ENCODE measurements around the gene NUDT17.

Gene NUDT17

DNA sequence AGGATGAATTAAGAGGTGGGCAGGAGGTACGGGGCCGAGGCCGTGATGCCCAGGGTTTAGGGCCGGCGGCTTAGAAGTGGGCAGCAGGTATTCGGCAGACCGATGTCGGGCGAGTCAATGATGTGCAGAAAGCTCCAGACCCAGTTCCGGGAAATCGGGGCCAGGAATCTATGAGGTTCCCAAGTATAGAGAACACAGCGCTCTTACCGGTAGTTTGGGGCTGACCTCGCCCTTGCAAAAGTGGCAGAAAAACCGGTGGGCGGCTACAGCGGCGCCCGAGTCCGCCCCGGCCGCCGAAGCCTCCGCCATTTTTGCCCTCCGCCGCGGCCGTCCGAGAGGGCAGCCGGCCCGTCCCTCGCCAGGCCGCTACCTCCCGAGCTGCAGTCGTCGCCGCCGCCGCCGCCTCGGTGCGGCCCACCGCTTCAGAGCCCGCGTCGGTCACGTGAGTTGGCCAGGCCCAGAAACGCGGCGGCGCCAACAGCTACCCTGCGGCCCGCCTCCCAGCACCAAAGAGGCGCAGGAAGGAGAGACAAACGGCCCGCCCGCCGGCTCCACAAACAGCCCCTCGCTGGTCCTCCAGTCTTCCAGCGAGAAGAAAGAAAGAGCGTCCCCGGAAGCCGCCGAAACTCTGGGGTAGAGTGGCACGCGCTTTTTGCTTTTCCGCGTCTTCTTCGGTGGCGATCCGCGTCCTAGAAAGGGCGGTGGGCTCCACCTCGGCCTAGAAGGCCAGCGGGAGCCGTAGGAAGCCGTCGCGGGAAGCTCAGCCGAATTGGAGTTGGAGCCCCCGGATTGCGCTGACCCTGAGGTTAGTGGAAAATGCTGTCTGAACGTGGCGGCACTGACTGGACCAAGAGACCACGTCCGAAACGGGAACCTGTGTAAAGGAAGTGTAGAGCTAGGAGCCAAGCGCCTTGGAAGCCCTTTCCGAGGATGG is 21.6 kb upstream of the NUDT17 start, which contains the start of the genes POLR3C and RNF115:
POLR3C (plus strand) TSS at position 636 of the 934 bp plus-strand sequence. CDS start 1,577 bp downstream, outside the sequence.
RNF115 (minus strand) TSS at position 531 of the 934 bp plus-strand sequence; CDS start at position 309, 222 bp downstream.
- H3K27ac ChIP-seq (ENCODE audit: low read depth, low read length) = peak within 1 kb of the TSS; percentile 55
- peak within 1 kb of the TSS; percentile 97 for H3K4me2 ChIP-seq (ENCODE audit: low read depth, low read length, poor library complexity, severe bottlenecking)
- no peaks in the 10 kb centered on the region for H4K20me1 ChIP-seq (ENCODE audit: low read depth, low read length)
- no peaks in the 10 kb centered on the region for H3K27me3 ChIP-seq (ENCODE audit: low read length)
- no peak for TF ChIP-seq EZH2phosphoT487 (conservative IDR thresholded peaks at IDR 0.05; ENCODE audit: low read length)
- TF ChIP-seq, protein P1, sequence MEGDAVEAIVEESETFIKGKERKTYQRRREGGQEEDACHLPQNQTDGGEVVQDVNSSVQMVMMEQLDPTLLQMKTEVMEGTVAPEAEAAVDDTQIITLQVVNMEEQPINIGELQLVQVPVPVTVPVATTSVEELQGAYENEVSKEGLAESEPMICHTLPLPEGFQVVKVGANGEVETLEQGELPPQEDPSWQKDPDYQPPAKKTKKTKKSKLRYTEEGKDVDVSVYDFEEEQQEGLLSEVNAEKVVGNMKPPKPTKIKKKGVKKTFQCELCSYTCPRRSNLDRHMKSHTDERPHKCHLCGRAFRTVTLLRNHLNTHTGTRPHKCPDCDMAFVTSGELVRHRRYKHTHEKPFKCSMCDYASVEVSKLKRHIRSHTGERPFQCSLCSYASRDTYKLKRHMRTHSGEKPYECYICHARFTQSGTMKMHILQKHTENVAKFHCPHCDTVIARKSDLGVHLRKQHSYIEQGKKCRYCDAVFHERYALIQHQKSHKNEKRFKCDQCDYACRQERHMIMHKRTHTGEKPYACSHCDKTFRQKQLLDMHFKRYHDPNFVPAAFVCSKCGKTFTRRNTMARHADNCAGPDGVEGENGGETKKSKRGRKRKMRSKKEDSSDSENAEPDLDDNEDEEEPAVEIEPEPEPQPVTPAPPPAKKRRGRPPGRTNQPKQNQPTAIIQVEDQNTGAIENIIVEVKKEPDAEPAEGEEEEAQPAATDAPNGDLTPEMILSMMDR (IDR thresholded peaks at IDR 0.05; ENCODE audit: insufficient read depth, low read length, poor library complexity, severe bottlenecking) = no peak
- H3K9me3 ChIP-seq (ENCODE audit: insufficient read depth, low read length) = no peaks in the 10 kb centered on the region
- H3K79me2 ChIP-seq (ENCODE audit: insufficient read depth, low read length) = peaks cover 28% of the 10 kb centered on the region
- no peaks in the 10 kb centered on the region for H3K9me2 ChIP-seq (replicated peaks; ENCODE audit: insufficient read depth, low read length)
- peak within 1 kb of the TSS; percentile 84 for H3K9ac ChIP-seq (ENCODE audit: low read length)
- H3F3A ChIP-seq (ENCODE audit: insufficient read depth) = no peaks in the 10 kb centered on the region
- peak within 1 kb of the TSS; percentile 91 for H2AFZ ChIP-seq (ENCODE audit: low read depth, low read length, severe bottlenecking)
- H3K4me3 ChIP-seq (ENCODE audit: insufficient read depth, low read length, poor library complexity, severe bottlenecking) = peak within 1 kb of the TSS; percentile 81
- H3K36me3 ChIP-seq (ENCODE audit: low read length) = peaks cover 26% of the 10 kb centered on the region

DNA sequence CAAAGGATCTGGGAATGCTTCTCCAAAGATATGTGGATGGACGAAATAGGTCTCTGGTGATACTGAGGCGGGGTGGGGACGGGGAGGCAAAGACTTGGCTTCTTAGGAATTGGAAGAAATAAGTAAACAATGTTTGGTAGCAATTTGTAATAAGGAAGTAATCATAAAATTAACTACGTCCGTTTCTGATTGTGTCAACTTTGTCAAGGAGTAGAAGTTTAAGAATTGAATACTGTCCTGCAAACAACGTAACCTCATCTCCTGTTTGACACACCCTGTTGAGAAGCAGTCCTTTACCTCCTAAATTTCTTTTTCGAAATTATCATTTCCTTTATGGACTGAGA is 21.0 kb upstream of the NUDT17 start:
- Histone ChIP-seq H3K27ac (ENCODE audit: low read depth, low read length) (peak overlapping the region; percentile 55), H3F3A (ENCODE audit: insufficient read depth) (no peaks in the 10 kb centered on the region), H3K4me2 (ENCODE audit: low read depth, low read length, poor library complexity, severe bottlenecking) (peak overlapping the region; percentile 97), H3K9ac (ENCODE audit: low read length) (peak overlapping the region; percentile 84), H3K9me3 (ENCODE audit: insufficient read depth, low read length) (no peaks in the 10 kb centered on the region), H3K9me2 (replicated peaks; ENCODE audit: insufficient read depth, low read length) (no peaks in the 10 kb centered on the region), H3K27me3 (ENCODE audit: low read length) (no peaks in the 10 kb centered on the region), H3K79me2 (ENCODE audit: insufficient read depth, low read length) (peaks cover 25% of the 10 kb centered on the region), H2AFZ (ENCODE audit: low read depth, low read length, severe bottlenecking) (peak overlapping the region; percentile 91), H3K4me3 (ENCODE audit: insufficient read depth, low read length, poor library complexity, severe bottlenecking) (peak overlapping the region; percentile 81), H3K36me3 (ENCODE audit: low read length) (peaks cover 33% of the 10 kb centered on the region), H4K20me1 (ENCODE audit: low read depth, low read length) (no peaks in the 10 kb centered on the region)
- no peak for TF ChIP-seq EZH2phosphoT487 (conservative IDR thresholded peaks at IDR 0.05; ENCODE audit: low read length)
- TF ChIP-seq, protein P1 (IDR thresholded peaks at IDR 0.05; ENCODE audit: insufficient read depth, low read length, poor library complexity, severe bottlenecking) = no peak

DNA sequence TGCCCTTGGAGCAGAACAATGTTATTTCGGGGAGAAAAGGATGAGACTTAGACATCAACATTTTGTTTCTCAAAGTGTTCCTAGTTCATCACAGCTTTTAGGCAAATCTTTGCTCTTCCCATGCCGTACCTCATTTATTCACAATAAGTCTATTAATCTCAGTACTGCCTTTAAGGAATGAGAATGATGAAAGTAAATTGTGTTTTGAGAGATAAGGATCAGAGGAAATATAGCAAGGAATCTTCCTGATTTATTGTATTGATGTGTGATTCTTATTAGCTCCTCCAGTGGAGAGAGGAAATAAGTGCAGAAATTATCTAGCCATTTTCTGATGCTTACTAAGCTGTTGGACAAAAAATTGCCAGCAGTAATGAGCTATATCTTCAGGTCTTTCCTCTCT is 19.4 kb upstream of the NUDT17 start:
- Histone ChIP-seq H2AFZ (ENCODE audit: low read depth, low read length, severe bottlenecking) (no peak overlapping the region), H4K20me1 (ENCODE audit: low read depth, low read length) (no peaks in the 10 kb centered on the region), H3K9me2 (replicated peaks; ENCODE audit: insufficient read depth, low read length) (no peaks in the 10 kb centered on the region), H3K27ac (ENCODE audit: low read depth, low read length) (no peak overlapping the region), H3K9me3 (ENCODE audit: insufficient read depth, low read length) (no peaks in the 10 kb centered on the region), H3K79me2 (ENCODE audit: insufficient read depth, low read length) (peaks cover 25% of the 10 kb centered on the region), H3K4me3 (ENCODE audit: insufficient read depth, low read length, poor library complexity, severe bottlenecking) (no peak overlapping the region), H3F3A (ENCODE audit: insufficient read depth) (no peaks in the 10 kb centered on the region), H3K4me2 (ENCODE audit: low read depth, low read length, poor library complexity, severe bottlenecking) (peak overlapping the region; percentile 97), H3K27me3 (ENCODE audit: low read length) (no peaks in the 10 kb centered on the region), H3K9ac (ENCODE audit: low read length) (no peak overlapping the region), H3K36me3 (ENCODE audit: low read length) (peaks cover 41% of the 10 kb centered on the region)
- TF ChIP-seq EZH2phosphoT487 (conservative IDR thresholded peaks at IDR 0.05; ENCODE audit: low read length) = no peak
- TF ChIP-seq, protein P1 (IDR thresholded peaks at IDR 0.05; ENCODE audit: insufficient read depth, low read length, poor library complexity, severe bottlenecking) = no peak
